Ramos (cell line): Measurements from ENCODE around the gene KLHL3.
"Not testable (repeated sequence)": the region's sequence is repeated elsewhere in the genome, so short reads cannot be mapped to it uniquely, and the experiment has no call there.

ENCODE experiments used
- in situ Hi-C: fragments of 300-500 bp; cut with MboI; formaldehyde crosslinking; loops from one replicate; pipeline ENCODE4 v1.14.3; 2022; ENCODE audit warnings: low sequenced_read_pairs; ENCODE audit not compliant: unreplicated experiment

The KLHL3 gene

GRCh38 chr5:137735555-137736284, at the start of gene KLHL3:
KLHL3 (minus strand) TSS chr5:137736089; CDS start chr5:137735646, 443 bp downstream.
- in situ Hi-C loops = no loop called here

GRCh38 chr5:137782984-137783536, 47.2 kb upstream of the KLHL3 start:
- in situ Hi-C loops = no loop called here

- in situ Hi-C loops = no loop called here
Measured at GRCh38 chr5:137782055-137782454, 46.2 kb upstream of the KLHL3 start.

GRCh38 chr5:137778772-137779564, 43.1 kb upstream of the KLHL3 start:
- in situ Hi-C loops = no loop called here

DNA sequence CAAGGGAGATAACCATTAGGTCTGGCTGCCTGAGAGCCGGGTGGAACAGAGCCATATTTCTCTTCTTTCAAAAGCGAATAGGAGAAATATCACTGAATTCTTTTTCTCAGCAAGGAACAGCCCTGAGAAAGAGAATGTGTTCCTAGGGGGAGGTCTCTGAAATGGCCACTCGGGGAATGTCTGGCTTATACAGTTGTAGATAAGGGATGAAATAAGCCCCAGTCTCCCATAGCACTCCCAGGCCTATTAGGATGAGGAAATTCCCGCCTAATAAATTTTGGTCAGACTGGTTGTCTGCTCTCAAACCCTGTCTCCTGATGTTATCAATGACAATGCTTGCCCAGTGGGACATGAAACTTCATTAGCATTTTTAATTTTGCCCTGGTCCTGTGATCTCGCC, 32.0 kb upstream of the KLHL3 start:
- in situ Hi-C loops = not testable (repeated sequence)

DNA sequence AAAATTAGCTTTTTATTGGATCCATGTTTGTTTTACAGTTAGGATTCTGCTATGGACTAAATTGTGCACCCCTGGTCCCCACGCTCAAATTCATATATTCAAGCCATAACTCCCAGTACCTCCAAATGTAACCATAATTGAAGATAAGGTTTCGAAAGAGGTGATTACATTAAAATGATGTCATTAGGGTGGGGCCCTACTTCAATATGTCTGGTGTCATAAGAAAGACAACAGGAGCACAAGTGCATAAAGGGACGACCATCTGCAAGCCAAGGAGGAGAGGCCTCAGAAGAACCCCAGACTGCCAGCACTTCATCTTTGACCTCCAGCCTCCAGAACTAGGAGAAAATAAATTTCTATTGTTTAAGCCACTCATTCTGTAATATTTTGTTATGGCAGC, 25.7 kb upstream of the KLHL3 start:
- in situ Hi-C loops = no loop called here

DNA sequence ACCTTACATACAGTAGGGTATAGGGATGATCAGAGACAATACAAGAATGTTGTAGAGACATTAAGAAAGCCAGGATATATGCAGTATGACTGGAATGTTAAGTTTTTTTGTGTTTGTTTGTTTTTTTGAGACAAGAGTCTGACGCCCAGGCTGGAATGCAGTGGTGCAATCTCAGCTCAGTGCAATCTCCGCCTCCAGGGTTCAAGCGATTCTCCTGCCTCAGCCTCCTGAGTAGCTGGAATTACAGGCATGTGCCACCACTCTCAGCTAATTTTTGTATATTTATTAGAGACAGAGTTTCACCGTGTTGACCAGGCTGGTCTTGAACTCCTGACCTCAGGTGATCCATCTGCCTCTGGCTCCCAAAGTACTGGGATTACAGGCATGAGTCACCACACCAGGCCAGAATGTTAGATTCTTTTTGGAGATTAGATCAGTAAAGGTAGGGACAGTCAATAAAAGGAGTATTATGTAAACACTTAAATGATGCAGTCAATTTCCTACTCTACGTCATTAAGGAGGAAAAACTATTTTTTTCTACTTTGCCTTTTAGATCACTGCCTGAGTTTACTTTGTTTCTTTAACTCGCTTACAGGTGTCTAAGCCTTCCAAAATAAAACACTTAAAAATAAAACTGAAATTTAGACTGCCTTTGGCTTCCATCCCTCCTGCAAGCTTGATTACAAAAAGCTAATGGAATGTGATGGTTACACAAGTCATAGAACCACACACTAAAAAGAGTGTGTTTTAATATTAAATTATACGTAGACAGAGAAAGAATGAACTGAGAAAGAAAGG, 25.0 kb upstream of the KLHL3 start:
- in situ Hi-C loops = no loop called here

DNA sequence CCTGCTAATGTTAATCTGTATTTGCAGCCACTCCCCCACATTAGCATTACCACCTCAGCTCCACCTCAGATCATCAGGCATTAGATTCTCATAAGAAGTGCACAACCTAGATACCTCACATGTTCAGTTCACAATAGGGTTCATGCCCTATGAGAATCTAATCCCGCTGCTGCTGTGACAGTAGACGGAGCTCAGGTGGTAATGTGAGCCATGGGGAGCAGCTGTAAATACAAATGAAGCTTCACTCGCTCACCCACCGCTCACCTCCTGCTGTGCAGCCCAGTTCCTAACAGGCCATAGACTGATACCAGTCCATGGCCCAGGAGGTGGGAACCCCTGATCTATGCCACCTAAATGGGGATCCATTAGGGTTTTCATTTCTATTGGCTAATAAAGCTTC, 24.4 kb upstream of the KLHL3 start:
- in situ Hi-C loops = no loop called here

- in situ Hi-C loops = no loop called here
Measured at GRCh38 chr5:137758715-137759306, 22.9 kb upstream of the KLHL3 start.

- in situ Hi-C loops = no loop called here
Measured at GRCh38 chr5:137758121-137758520, 22.2 kb upstream of the KLHL3 start.

- in situ Hi-C loops = no loop called here
Measured at GRCh38 chr5:137757634-137758033, 21.7 kb upstream of the KLHL3 start.

DNA sequence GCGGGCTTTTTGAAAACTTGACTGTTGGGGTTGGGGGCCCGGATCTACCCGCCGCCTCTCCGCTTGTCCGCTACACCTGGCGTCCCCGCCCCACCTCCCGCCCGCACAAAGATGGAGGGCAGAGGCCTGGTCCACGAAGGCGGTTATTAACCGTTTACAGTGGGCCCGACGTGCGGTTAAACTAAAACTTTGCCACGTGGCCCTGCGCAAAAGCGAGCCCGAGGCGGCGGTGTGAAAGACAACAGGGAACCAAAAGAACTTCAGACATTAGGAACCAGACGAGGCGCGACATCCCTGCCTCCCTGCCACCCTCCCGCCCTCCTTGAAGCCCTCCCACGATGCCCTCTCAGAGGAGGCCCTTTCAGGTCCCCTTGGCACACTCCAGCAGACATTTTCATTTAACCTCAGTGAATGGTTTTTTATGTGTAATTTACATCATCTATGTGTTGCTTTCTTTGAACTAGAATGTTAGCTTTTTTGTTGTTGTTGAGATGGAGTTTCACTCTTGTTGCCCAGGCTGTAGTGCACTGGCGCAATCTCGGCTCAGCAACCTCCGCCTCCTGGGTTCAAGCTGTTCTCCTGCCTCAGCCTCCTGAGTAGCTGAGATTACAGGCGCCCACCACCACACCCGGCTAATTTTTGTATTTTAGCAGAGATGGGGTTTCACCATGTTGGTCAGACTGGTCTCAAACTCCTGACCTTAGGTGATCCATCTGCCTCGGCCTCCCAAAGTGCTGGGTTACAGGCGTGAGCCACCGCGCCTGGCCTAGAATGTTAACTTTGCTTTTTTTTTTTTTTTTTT, 19.3 kb upstream of the KLHL3 start:
- in situ Hi-C loops = no loop called here

DNA sequence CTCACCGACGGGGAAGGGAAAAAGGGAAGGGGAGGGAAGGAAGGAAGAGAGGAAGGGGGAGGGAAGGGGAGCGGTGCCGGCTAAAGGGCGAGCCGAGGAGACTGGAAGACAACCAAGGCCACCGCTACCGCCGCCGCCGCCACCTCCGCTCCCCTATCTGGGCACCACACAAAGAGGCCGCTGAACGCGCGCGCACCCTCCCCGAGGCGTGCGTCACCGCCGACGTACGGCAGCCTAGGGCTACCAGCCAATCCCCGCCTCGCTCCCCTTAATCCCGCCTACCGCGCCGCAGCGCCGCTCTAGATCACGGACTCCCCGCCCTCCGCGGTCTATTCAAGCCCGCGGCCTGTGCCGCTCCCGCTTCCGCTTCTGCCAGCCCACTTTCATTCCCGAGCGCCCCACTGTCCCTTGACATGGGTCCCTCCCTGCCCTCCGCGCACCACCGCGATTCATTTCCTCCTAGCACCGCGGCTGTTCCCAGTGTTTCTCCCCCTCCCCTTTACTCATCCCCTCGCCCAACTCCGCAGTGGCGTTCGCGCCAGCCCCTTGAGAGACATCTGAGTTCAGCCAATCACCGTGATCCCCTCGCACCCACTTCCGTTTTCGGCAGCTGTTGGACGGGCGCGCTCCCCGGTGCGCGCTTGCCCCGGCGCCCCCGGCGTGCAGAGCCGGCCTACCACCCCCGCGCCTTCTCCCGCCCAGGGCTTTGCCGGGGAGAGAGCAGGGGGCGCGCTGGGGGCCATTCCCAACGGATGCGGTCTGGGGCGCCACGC, 18.5 kb upstream of the KLHL3 start, which contains the start of gene HNRNPA0:
Gene HNRNPA0 (minus strand): TSS at position 176 of the 773 bp plus-strand sequence. CDS start 297 bp downstream, outside the sequence.
- in situ Hi-C loops = no loop called here

GRCh38 chr5:137753691-137754187, 17.9 kb upstream of the KLHL3 start:
- in situ Hi-C loops = no loop called here

- in situ Hi-C loops = no loop called here
Measured at GRCh38 chr5:137752905-137753690, 17.2 kb upstream of the KLHL3 start.

GRCh38 chr5:137751869-137752491, 16.1 kb upstream of the KLHL3 start:
- in situ Hi-C loops = no loop called here

DNA sequence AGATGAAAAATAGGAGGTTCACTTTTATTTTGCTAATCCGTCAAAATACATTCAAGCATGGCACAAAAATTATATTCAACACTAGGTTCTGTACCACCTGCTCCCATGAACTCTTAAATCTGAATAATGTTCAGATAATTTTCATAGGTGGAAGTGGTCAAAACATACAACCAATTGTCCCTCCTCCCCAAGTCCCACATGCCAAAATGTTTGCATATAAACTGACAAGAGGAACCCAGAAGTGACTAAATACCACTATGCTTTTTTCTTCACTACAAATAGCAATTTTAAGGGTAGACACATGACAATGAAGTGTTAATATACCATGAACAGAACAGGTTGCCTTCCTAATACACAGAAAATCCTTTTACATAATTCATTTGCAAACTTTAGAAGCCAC, 14.5 kb upstream of the KLHL3 start:
- in situ Hi-C loops = no loop called here
